T-helper 1 cell treated with Interleukin-12 subunit alpha and Interleukin-12 subunit beta and Interleukin-4 antibody, amounts not matched to agents 30 ng/mL and 1 ng/mL, for 36 hours (primary cell): ENCODE data around the gene MRTO4. TPM values are rescaled to one million over a fixed set of nuclear protein-coding genes. Genes with fewer than 3 reads are reported as not detected.
"Not testable (repeated sequence)": the region's sequence is repeated elsewhere in the genome, so short reads cannot be mapped to it uniquely, and the experiment has no call there.

Source experiments
- intact Hi-C: fragments of 100-400 bp; cut with micrococcal nuclease; formaldehyde crosslinking; loops from one replicate; pipeline ENCODE4 v1.15.1; 2024
- total RNA-seq: library from RNA; stranded (reverse); gene quantifications from 2 replicates; pipeline ENCODE4 v1.2.3, GENCODE V29; 2022

The MRTO4 gene
- 48.6 and 51.0 TPM in 2 replicates for total RNA-seq

GRCh38 chr1:19251305-19252196 is at the start of gene MRTO4, which contains the start of gene EMC1:
TSS of gene MRTO4 (plus strand) at chr1:19251805. CDS start at chr1:19251836, 31 bp downstream.
TSS of gene EMC1 (minus strand) at chr1:19251524. CDS start at chr1:19251509, 15 bp downstream.
- intact Hi-C loops: loop anchor here (1.0 to 2.0 kb wide), 7 partner anchors 10 to 401 kb away; partner anchors contain the start of genes AKR7A2, ALDH4A1, CAPZB and SLC66A1

- intact Hi-C loops: no loop called here
Observed at GRCh38 chr1:19202396-19202795, 49.2 kb upstream of the MRTO4 start.

GRCh38 chr1:19203440-19203839 is 48.2 kb upstream of the MRTO4 start:
- intact Hi-C loops: no loop called here

DNA sequence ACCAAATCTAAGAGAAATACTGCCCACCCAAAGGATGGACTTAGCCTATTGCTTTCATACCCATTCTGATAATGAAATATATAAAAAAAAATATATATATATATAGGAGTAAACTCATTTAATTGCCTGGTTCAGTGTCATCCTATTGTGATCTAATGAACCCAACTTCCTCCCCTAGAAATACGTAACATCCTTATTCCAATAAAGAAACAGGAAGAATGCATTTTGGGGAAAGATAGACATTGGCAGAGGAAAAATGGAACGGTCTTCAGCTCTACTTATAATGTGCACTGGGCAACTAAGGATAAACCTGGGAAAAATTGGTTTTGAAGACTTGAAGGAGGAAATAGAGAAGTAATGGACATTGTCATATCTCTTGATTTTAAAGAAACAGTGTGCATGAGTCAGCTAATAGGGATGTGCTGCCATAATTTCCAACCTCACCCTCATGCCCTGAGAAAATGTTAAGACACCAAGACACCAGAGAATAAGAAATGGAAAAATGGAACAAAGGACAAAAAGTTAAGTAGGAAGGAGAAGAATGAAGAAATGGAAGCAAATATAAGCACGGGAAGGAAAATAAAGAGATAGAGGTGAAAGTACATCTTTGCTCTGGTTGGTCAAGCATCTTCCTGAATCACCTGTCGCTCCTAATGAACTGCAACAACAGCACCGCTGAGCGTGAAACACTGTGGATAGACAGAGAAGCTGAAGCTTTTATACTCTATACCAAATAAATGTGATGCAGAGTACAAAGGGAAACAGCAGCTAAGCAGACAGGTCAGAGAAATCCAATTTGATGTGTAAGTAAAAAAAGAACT is 46.9 kb upstream of the MRTO4 start:
- intact Hi-C loops: no loop called here

GRCh38 chr1:19205403-19205802 is 46.2 kb upstream of the MRTO4 start:
- intact Hi-C loops: no loop called here

DNA sequence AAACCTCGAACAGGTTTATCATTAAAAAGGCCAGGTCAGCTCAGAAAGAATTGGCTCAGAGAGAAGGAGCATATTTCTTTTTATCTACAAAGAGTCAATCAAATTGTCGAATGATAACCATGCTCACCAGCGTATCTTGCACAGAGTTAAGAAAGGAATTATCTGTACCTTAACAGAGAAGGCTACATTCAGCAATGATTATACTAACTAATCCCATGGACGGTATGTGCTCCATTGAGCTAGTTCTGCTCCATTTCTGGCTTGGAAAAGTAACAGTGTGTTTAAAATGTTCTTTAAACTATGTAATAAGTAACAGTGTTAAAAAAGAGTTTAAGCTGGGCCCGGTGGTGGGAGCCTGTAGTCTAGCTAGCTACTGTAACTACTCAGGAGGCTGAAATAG is 45.8 kb upstream of the MRTO4 start:
- intact Hi-C loops: no loop called here

DNA sequence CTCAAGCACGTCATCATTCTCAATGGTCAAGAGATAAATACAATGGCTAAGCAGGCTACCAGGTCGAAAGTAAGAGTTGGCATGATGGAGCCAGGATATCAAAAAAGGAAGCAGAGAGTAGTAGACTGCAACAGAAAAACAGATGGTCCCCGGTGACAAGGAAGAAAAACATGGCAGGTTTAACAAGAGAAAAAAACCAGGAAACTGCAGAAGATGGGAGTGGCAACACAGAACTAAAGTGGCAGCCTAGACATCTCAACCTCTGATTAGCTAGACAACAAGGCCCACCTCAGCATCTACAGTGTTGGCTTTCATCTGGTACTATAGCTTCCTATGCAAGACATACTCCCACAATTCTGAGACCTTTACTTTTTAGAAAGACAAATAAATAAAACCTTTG is 44.7 kb upstream of the MRTO4 start:
- intact Hi-C loops: no loop called here

DNA sequence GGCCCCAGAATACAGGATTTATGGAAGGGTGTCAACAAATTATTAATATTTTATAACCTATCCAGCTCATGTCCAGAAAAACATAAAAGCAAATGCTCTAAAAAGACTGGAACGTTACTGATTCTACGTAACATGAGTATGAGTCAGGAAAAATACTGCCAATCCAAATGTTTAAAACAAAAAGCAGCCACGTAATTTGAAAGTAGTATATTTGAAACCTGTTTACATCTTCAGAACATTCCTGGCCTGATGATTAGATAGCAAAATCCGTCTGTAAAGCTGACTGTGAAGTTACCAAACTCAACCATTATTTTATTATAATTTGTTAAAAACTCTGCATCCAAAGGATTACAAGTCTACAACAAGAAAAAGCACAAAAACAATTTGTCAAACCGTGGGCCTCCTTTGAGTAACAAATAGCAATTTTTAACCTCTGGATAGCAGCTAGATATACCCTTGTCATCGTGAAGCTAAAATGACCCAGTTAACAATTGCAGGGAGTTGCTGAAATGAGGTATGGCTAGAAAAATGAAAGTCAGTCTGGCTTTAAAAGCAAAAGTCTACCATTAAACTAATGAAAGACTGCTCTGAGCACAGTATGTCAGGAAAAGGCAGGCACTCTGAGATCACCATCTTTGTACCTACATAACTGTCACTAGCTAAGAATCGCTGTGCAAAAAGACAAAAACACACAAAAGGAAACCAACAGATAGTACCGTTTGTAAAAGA is 42.7 kb upstream of the MRTO4 start:
- intact Hi-C loops: no loop called here

- intact Hi-C loops: no loop called here
Observed at GRCh38 chr1:19209439-19209989, 42.1 kb upstream of the MRTO4 start.

GRCh38 chr1:19209990-19210771 is 41.4 kb upstream of the MRTO4 start, which contains the start of gene UBR4:
TSS of gene UBR4 (minus strand) at chr1:19210266. CDS start at chr1:19210248, 18 bp downstream.
- intact Hi-C loops: loop anchor here (1.0 to 2.0 kb wide), 10 partner anchors 30 to 386 kb away; partner anchors contain the start of genes AKR7A2, ALDH4A1, EMC1 and MRTO4

DNA sequence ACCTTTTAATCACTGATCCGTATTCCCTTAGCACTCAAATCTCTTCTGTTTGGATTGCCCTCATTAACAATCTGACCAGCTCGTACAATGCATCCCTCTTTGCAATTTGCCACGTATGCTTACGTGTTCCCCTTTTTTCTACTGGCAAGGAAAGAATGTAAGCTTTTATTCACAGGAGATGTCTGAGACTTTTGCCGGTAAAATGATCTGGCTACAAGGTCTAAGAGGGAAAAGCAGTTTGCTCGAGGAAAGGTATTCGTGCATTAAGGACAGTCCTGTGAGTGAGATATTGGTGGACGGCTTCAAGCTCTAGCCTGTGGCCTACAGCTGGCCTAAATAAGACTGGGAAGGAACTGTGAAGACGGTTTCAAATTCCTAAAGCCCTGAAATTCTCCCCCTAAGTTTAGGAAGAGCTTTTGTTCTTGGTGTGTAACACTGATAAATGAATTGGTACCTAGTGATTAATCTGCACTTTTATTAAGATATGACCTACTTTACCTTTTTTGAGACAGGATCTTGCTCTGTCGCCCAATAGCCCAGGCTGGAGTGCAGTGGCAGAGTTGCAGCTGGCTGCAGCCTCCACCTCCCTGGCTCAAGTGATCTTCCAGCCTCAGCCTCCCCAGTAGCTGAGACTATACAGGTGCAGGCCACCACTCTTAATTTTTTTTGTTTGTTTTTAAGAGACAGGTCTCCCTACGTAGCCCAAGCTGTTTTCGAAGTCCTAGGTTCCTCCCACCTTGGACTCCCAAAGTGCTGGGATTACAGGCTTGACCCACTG is 40.6 kb upstream of the MRTO4 start:
- intact Hi-C loops: loop anchor here (1.0 to 2.0 kb wide), 10 partner anchors 30 to 385 kb away; partner anchors contain the start of genes AKR7A2, ALDH4A1, EMC1 and MRTO4

GRCh38 chr1:19212167-19212566 is 39.4 kb upstream of the MRTO4 start:
- intact Hi-C loops: no loop called here

DNA sequence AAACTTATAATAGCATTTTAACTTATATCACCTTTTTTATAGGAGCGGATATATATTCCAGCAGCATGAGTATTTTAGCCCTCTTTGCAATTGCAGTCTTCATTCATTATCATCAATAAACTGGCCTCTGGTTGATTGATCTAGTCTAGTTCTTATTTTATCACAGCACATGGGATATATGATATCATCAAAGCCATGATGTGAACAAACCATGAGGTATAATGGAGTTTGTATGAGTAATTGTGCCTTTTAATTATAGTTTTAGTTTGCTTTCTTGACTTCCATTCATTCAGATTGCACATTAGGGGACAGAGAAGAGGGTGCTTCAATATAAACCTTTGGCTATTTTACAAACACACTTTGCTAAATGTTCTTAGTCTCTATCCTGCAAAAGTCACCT is 38.0 kb upstream of the MRTO4 start:
- intact Hi-C loops: no loop called here

DNA sequence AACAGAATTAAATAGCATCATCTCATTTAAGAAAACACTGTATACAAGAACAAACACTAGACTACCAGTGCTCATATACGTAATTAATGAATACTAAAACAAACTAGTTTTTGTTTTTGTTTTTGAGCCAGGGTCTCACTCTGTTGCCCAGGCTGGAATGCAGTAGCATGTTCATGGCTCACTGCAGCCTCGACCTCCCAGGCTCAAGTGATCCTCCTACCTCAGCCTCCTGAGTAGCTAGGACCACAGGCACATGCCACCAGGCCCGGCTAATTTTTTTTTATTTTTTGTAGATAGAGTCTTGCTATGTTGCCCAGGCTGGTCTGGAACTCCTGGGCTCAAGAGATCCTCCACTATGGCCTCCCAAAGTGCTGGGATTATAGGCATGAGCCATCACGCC is 35.0 kb upstream of the MRTO4 start:
- intact Hi-C loops: not testable (repeated sequence)

DNA sequence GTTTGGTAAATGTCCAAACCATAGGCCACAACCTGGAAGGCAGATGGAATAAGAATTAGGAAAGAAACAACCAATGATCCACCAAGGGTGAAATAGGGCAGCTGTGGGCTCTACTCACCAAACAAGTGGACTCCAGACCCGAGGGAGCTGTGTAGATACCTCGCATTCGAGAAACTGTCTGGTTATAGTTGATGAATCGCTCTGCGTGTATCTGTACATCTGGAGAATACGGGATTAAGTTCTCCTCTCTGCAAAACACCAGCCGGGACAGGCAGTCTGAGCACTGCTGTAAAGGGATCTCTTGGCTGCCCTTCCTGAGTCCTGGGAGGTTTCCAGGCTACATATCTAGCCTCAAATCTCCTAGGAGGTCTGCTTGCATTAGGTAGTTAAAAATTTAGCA is 32.2 kb upstream of the MRTO4 start:
- intact Hi-C loops: no loop called here

GRCh38 chr1:19220080-19220846 is 31.3 kb upstream of the MRTO4 start:
- intact Hi-C loops: no loop called here

GRCh38 chr1:19220991-19221390 is 30.6 kb upstream of the MRTO4 start:
- intact Hi-C loops: no loop called here

- intact Hi-C loops: no loop called here
Observed at GRCh38 chr1:19222573-19222972, 29.0 kb upstream of the MRTO4 start.
